Caco-2 (cell line): ENCODE measurements around the gene TIMM44. TPM values are rescaled to one million over a fixed set of nuclear protein-coding genes. Genes with fewer than 3 reads are reported as not detected.

Experiments
- BruUV-seq: library from RNA; stranded (reverse); fragments of 400-500 nt; replicated peaks from 2 replicates; lab custom pipeline; 2021; lab: Mats Ljungman, UMichigan
- CTCF ChIA-PET: fragments of 300-600 bp; sonication (Branson Sonifier 250); formaldehyde crosslinking; loops from one replicate; lab custom pipeline; 2022; ENCODE audit warnings: antibody characterized with exemption; lab: Charles Lee
- POLR2A ChIA-PET: fragments of 300-600 bp; sonication (Branson Sonifier 250); formaldehyde crosslinking; loops from one replicate; lab custom pipeline; 2022; ENCODE audit warnings: antibody characterized with exemption; lab: Charles Lee
- DNase-seq, 2 experiments: peaks; one replicate each; pipeline versions ENCODE4 v3.0.0 to v3.0.0-alpha.2; 2020 to 2022
- H3K27me3 ChIP-seq: replicated peaks from 2 replicates; pipeline ENCODE4 v1.6.0; 2011; ENCODE audit warnings: low read length; ENCODE audit not compliant: control insufficient read depth, insufficient read depth
- H3K36me3 ChIP-seq: 2 replicates; pipeline ENCODE4 v1.5.1; 2011; ENCODE audit warnings: low read length; ENCODE audit not compliant: control insufficient read depth, insufficient read depth
- H3K4me1 ChIP-seq: fragments of 250-450 bp; sonication (Bioruptor Pico); 2 replicates; pipeline ENCODE4 v1.5.1; 2020; ENCODE audit warnings: mild to moderate bottlenecking
- H3K4me3 ChIP-seq: 2 replicates; pipeline ENCODE4 v1.5.1; 2011; ENCODE audit warnings: low read depth, mild to moderate bottlenecking, control low read depth, low read length
- H3K9me3 ChIP-seq: fragments of 250-450 bp; sonication (Bioruptor Pico); 2 replicates; pipeline ENCODE4 v1.5.1; 2020; ENCODE audit warnings: mild to moderate bottlenecking, moderate library complexity
- H3K27ac Mint-ChIP-seq: one replicate; pipeline ENCODE4 v1.8.0; 2022; ENCODE audit warnings: mixed read lengths; ENCODE audit not compliant: unreplicated experiment
- H3K27me3 Mint-ChIP-seq: one replicate; pipeline ENCODE4 v1.8.0; 2022; ENCODE audit warnings: mixed read lengths; ENCODE audit not compliant: insufficient read depth, unreplicated experiment
- H3K36me3 Mint-ChIP-seq: one replicate; pipeline ENCODE4 v1.8.0; 2022; ENCODE audit warnings: mild to moderate bottlenecking, mixed read lengths; ENCODE audit not compliant: insufficient read depth, unreplicated experiment
- H3K4me1 Mint-ChIP-seq: one replicate; pipeline ENCODE4 v1.8.0; 2022; ENCODE audit warnings: low read depth, mixed read lengths; ENCODE audit not compliant: unreplicated experiment
- H3K4me3 Mint-ChIP-seq: one replicate; pipeline ENCODE4 v1.8.0; 2022; ENCODE audit warnings: mild to moderate bottlenecking, moderate library complexity, mixed read lengths; ENCODE audit not compliant: unreplicated experiment
- H3K9me3 Mint-ChIP-seq: one replicate; pipeline ENCODE4 v1.8.0; 2022; ENCODE audit warnings: mixed read lengths; ENCODE audit not compliant: unreplicated experiment
- CTCF ChIP-seq, 2 experiments: fragments of 200-600 bp in 1 of 2; IDR thresholded peaks; 1 replicate in 1 of 2; 2 replicates in 1 of 2; pipeline versions ENCODE4 v1.5.1 to v1.8.0; 2011 to 2022; ENCODE audit warnings: antibody characterized with exemption in 1 of 2, control low read depth in 1 of 2, inconsistent platforms in 1 of 2, low read depth in 1 of 2, low read length in 1 of 2, mild to moderate bottlenecking in 1 of 2, moderate library complexity in 1 of 2; ENCODE audit not compliant: insufficient read depth in 1 of 2, severe bottlenecking in 1 of 2, unreplicated experiment in 1 of 2
- intact Hi-C: fragments of 100-400 bp; cut with micrococcal nuclease; formaldehyde crosslinking; loops from one replicate; pipeline ENCODE4 v1.10.0; 2022; ENCODE audit not compliant: unreplicated experiment
- total RNA-seq: library from RNA; stranded (reverse); gene quantifications from 2 replicates; pipeline ENCODE4 v1.2.3, GENCODE V29; 2022

The TIMM44 gene
- total RNA-seq, 1 experiment from 2014 or later: 129 TPM

DNA sequence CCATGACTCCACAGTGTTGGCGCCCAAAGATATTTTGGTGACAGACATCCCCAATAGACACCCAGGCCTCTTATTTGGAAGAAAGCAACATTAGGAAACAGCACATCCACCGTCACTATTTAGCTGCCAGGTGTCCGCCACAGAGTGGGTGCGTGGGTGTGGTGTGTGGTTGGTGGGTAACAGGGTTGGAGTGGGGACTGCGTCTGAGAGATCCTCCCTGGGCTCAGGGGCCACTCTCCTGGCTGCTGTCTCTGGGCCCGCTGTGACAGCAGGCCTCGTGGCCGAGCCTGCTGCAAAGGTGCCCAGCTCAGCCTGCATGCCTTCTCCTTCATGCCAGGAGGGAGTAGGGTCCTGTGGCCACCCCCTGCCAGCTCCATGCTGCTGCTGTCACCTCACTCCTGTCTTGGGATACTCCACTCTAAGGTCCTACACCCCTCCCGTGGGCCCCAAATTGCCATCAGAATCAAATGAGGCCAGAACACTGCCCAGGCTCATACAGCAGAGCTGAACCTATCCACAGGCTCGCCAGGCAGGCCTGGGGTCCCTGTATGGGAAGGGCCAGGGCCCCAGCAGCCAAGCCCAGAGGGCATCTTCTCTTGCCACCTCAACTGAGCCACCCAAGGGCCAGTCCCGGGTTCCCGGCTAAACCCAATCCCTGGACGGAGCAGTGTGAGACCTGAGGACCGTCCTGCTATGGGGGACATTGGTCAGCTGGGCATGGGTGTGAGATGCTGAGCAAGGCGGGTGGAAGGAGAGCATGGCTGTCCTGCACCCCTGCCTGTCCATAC lies 24.7 kb upstream of the TIMM44 start:
- CTCF ChIA-PET: no interaction called here
- Mint-ChIP-seq H3K27me3 (no peaks in the 10 kb centered on the region), H3K27ac (no peak overlapping the region), H3K9me3 (no peaks in the 10 kb centered on the region), H3K4me1 (no peaks in the 10 kb centered on the region), H3K4me3 (no peak overlapping the region), H3K36me3 (peaks cover 78% of the 10 kb centered on the region)
- no TSS peak for BruUV-seq
- POLR2A ChIA-PET: no interaction called here
- intact Hi-C loops: no loop called here
- Histone ChIP-seq H3K27me3 (no peaks in the 10 kb centered on the region), H3K9me3 (no peaks in the 10 kb centered on the region), H3K4me3 (no peak overlapping the region), H3K36me3 (peaks cover 1% of the 10 kb centered on the region; the same call in 1 of the 2 replicates), H3K4me1 (0 out of 2 replicates have a peak, but pooled peaks cover 3% of the 10 kb centered on the region)
- TF ChIP-seq CTCF (IDR thresholded peaks at IDR 0.05; ENCODE audit: insufficient read depth in 1 of 2, low read depth in 1 of 2, low read length in 1 of 2, severe bottlenecking in 1 of 2, unreplicated experiment in 1 of 2): no peak
- DNase-seq: no peak

DNA sequence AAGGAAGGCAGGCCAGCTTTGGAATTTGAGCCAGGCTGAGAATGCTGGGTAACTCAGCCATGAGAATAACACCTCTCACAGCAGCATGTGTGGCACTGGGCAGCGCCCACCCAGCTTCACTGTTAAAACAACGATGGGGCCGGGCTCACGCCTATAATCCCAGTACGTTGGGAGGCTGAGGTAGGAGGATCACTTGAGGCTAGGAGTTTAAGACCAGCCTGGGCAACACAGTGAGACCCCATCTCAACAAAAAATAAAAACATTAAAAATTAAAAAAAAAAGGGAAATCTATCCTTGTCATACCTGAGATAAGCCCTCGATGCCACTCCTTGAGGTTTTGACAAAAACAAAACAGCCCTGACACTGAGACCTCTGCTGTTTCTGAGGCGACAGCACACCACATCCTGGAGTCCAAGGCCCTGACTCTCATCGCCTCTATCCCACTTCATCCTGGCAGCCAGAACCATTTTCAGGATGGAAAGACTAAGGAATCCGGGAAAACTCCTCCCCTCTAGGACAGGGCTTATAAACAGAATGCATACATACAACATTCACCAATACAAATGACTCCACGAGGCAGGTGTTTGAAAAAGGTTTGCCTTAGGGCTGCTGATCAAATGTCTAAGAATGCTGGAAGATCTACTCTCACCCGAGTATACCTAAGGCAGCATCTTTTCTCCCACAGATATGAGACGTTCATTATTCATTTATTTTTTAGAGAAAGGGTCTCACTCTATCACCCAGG lies 22.6 kb upstream of the TIMM44 start:
- ChIA-PET POLR2A (no interaction called here), CTCF (no interaction called here)
- Histone ChIP-seq H3K27me3 (no peaks in the 10 kb centered on the region), H3K4me3 (no peak overlapping the region), H3K36me3 (peaks cover 1% of the 10 kb centered on the region; the same call in 1 of the 2 replicates), H3K9me3 (no peaks in the 10 kb centered on the region), H3K4me1 (0 out of 2 replicates have a peak, but pooled peaks cover 10% of the 10 kb centered on the region)
- BruUV-seq: no TSS peak
- Mint-ChIP-seq H3K9me3 (no peaks in the 10 kb centered on the region), H3K27me3 (no peaks in the 10 kb centered on the region), H3K36me3 (peaks cover 87% of the 10 kb centered on the region), H3K27ac (no peak overlapping the region), H3K4me3 (no peak overlapping the region), H3K4me1 (peaks cover 8% of the 10 kb centered on the region)
- intact Hi-C loops: no loop called here
- no peak for TF ChIP-seq CTCF (IDR thresholded peaks at IDR 0.05; ENCODE audit: insufficient read depth in 1 of 2, low read depth in 1 of 2, low read length in 1 of 2, severe bottlenecking in 1 of 2, unreplicated experiment in 1 of 2)
- DNase-seq: no peak

DNA sequence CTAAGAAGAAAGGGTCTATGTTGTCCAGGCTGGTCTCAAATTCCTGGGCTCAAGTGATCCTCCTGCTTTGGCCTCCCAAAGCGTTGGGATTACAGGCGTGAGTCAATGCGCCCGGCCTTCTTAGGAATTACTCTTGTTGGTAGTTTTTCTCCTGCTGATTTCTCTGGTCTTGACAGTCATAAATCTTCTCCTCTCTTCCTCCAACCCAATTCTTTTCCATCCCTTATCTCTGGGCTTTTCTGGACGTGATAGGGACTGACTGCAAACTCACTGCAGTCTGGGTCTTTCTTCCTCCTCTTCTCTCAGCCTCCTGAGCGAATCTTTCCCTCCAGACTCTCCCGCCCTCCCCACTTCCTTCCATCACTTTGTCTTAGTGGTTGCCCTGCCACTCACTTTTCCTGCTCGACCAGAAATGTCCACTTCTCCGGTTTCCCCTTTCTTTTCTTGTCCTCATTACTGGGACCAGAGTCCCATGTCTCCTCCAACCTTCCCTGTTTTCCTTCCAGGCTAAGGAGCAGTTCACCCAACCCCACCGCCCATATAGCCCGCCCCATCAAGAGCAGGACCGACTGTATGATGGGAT lies 21.9 kb upstream of the TIMM44 start:
- peaks cover 1% of the 10 kb centered on the region; the same call in 1 of the 2 replicates for H3K36me3 ChIP-seq
- no peaks in the 10 kb centered on the region for H3K27me3 ChIP-seq
- CTCF ChIA-PET: no interaction called here
- no peak overlapping the region for H3K27ac Mint-ChIP-seq
- H3K4me3 ChIP-seq: no peak overlapping the region
- intact Hi-C loops: no loop called here
- POLR2A ChIA-PET: no interaction called here
- H3K4me1 ChIP-seq: 0 out of 2 replicates have a peak, but pooled peaks cover 10% of the 10 kb centered on the region
- H3K9me3 ChIP-seq: no peaks in the 10 kb centered on the region
- no peak for DNase-seq
- BruUV-seq: no TSS peak
- peaks cover 8% of the 10 kb centered on the region for H3K4me1 Mint-ChIP-seq
- H3K4me3 Mint-ChIP-seq: no peak overlapping the region
- no peak for TF ChIP-seq CTCF (IDR thresholded peaks at IDR 0.05; ENCODE audit: insufficient read depth in 1 of 2, low read depth in 1 of 2, low read length in 1 of 2, severe bottlenecking in 1 of 2, unreplicated experiment in 1 of 2)
- no peaks in the 10 kb centered on the region for H3K9me3 Mint-ChIP-seq
- no peaks in the 10 kb centered on the region for H3K27me3 Mint-ChIP-seq
- peaks cover 87% of the 10 kb centered on the region for H3K36me3 Mint-ChIP-seq
